Stimulated activated CD8-positive, alpha-beta memory T cell treated with anti-CD3 and anti-CD28 coated beads, Interleukin-2, amount 100 ng/mL, for 1 hour (primary cell): ENCODE measurements around the gene SESN1.

Experiments used
- DNase-seq, 2 donors: peaks; one replicate each; pipeline ENCODE4 v3.0.0-alpha.2; 2020; ENCODE audit warnings: low read depth in 2 of 2

The SESN1 gene

DNA sequence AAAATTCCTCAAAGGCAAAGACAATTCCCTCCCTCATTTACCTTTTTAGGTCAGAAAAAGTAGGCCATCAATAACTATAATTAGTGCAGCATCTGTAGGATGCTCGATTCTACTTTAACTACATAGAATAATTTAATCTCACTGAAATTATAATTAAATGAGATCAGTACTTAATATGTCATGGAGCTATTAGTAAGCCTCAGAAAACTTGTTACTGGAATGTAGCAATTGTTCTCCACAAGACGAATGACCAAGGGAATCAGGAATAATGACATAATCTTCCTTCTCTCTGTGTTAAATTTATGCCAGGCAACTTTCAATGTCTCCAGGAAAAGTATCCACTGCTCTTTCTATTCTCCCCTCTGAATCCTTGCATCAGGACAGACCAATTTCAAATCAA is 34.1 kb downstream of the SESN1 start:
- DNase-seq: no peak

DNA sequence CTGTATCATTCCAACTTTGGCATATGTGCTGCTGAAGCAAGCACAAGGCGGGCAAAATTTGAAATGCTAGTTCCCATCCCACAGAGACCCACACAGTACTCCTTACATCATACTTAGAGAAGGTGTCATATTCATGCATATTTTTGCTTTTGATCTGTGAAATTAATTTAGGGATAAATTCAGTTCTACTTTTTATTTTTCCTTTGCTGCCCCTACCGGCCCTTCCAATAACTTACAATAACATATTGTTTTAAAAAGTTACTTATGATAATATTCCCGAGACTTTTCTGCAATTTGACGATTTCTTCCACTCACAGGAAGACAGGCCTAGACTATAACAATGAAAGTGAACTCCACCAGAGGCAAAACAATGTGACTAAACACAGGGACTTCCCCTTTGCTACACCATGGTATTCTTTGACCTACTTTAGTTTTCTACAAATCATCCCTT is 35.0 kb downstream of the SESN1 start:
- DNase-seq: no peak

DNA sequence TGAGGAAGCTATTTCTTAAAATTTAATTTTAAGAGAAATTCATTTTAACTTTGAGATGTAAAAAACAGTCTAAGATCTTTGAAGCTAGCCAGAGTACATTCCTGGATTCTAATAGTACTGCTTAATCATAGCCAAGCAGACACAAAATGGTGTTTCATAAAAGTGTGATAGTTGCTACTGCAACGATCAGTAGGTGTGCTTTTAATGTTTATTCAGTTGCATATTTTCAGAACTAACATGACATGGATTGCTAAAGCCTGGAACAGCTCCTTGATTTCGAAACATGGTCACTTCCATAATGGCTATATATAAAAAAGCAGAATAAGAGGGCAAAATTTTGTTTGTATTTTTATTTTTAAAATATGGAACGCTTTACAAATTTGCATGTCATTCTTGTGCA is 35.5 kb downstream of the SESN1 start:
- no peak for DNase-seq

DNA sequence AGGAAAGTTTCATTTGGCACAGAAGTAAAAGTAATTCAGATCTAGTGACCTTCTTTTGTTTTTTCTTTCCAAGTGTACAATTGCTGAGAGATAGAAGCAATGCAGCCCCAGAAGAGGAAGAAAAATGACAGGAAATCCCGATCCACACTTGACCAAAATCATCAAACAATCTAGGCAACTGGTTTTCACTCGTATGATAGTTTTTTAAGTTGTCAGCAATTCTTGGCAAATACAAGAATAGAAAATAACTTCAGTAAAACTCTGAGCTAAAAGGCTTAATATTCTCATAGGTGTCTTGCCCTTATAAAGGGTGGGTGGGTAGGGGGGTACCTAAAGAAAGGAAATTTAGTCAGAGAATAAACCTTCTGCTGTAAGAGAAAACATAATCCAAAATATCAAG is 36.0 kb downstream of the SESN1 start:
- no peak for DNase-seq

DNA sequence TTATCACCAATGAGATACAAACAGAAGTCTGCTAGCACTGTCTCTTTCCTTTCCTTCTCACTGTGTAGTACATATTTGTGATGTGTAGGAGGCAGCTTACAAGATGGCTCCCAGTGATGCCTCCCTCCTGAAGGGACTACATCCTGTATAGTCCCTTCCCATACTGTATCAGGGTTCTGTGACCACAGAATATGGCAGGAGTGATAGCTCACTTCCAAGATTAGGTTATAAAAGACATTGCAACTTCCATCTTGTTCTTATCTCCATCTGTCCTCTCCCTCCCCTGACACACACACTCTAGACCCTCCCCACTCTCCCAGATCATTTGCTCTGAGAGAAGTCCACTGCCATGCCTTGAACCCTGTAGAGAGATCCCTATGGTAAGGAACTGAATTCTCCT is 38.0 kb downstream of the SESN1 start:
- DNase-seq: no peak

DNA sequence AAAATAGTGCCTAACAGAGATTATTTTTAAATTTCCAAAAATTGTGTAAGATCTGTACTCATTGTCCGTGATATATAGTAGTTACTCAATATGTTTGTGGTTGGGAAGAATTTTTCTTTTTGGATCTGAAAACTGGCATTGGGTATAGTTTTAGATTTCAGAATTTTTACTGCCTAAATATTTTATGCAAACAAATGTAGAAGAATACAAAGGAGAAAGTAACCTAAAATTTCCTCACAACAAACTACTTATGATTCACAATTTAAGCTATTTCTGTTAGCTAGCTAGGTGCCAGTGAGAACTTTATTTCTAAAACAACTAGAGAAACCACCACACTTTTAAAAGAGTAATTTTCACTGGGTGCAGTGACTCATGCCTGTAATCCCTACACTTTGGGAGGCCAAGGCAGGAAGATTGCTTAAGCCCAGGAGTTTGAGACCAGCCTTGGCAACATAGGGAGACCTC is 38.8 kb downstream of the SESN1 start:
- DNase-seq: no peak

DNA sequence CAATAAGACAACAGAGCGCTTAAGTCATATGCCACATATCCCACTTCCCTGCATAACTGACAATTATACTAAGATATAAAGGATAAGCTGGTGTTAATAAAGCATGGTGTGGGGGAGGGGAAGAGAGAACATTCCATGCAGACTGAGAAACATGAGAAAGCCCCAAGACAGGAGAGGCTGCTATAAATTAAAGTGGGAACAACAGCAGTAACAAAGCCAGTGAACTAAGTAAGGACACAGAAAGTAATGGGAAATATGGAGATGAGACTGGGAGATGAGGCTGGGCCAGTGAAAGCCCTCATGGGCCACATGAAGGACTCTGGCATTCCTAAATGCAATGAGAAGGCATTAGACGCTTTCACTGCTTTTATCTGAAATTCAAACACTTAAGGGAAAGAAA is 41.3 kb downstream of the SESN1 start:
- no peak for DNase-seq

DNA sequence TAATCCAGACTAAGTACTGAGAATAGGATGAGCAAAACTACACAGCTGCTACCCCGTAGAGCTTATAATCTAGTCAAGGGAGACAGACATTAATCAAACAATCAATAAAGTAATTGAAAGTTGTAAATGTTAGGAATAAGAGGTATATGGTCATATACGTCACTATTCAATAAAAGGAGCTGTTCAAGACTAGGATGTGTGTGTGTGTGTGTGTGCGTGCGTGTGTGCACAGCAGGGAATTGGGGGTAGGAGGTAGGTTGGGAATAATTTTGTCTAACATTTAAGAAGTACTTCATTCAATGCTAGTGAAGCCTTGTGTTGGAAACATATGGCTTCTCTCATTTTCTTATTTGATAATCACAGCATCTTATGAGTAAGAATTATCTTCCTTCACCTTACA is 41.8 kb downstream of the SESN1 start:
- no peak for DNase-seq

DNA sequence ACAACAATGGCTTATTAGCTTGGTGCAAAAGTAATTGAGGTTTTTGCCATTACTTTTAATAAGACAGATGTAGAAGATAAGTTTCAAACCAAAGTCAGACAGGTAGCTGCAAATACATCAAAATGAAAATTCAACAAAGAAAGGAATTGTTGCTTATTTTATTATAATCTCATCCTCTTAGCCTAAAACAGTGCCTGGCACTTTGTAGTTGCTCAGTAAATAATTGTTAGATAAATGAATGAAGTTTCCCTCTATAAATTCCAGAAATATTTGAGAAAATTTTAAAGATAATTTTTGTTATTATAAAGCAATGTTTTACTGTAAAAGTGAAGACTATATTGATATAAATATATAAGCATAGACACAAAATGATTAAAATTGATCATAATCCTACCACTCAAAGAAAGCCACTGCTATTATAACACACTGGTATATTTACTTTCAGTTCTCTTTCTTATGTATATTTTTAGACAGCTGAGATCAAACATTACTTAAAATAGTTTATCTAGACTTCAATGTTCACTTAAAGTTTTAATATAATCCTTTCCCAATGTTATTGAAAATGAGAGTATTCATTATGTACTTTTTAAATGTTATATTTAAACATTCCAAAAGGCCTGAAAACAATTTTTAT is 42.5 kb downstream of the SESN1 start:
- no peak for DNase-seq

DNA sequence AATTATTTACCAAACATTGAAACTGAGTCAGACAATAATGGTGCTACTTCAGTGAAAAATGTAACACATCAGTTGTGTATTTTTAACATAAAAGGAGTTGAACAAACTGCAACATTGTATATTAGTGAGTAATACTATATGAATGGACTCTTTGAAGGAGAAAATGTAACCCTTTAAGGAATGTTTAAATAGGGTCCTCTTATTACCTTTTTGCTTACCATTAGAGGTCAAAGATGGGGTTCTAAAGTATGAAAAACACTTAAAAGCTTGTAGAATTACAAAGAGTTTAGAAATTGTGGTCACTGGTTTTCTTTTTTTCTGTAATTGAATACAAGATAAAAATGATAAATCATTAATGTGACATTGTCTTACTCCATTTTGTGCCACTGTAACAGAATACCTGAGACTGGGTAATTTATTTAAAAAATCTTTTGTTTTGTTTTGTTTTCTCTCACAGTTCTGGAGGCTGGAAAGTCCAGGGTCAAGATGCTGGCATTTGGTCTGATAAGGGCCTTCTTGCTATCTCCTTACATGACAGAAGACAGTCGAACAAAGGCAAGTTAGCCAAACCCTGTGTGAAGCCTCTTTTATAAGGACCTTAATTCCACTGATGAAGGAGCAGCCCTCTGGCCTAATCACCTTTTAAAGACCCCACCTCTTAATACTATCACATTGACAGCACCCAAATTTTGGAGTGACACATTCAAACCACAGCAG is 43.2 kb downstream of the SESN1 start:
- no peak for DNase-seq

DNA sequence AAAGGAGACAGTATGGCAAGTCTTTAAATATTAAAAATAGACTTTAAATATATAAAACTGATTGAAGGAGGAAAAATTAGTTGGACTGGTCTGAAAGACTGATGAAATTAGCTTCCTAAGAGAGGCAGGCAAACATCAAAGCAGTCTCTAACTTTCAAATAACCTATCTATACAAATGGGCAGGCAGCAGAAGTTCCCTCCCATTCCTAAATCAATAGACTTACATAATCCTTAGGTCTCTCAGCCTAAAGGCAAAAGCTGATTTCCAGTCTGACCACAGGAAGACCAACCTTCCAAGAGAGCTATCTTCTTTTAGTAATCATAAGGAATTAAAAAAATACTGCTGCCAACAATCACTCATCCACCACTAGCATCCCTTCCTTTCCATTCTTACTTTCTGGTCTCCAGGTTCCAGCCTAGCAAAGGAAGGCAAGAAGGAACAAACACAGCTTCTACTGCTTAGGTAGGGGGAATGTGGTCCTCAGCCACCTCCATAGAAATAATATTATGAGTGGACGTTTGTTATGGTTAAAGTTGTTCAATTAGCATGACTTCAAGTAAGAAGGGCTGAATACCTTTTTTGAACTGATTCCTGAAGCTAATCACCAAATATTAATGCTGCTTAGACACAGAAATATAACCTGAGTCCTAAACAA is 44.1 kb downstream of the SESN1 start:
- DNase-seq: no peak

DNA sequence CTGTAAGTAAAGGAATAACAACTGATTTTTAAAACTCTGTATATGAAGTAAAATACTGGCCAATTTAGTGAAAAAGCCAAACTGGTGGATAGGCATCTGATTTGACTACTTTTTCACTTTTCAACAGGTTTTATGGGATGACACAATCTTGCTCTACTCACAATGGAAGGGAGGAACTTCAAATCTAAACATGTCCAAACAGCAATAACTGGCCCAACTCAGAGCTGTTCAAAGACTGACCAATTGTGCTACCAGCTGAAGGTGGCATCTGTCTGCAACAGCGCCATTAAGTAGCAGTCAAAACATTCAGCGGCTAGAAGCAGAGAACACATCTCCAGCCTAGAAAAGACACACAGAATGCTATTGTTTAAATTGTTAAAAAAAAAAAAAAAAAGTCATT is 44.6 kb downstream of the SESN1 start:
- DNase-seq: no peak

DNA sequence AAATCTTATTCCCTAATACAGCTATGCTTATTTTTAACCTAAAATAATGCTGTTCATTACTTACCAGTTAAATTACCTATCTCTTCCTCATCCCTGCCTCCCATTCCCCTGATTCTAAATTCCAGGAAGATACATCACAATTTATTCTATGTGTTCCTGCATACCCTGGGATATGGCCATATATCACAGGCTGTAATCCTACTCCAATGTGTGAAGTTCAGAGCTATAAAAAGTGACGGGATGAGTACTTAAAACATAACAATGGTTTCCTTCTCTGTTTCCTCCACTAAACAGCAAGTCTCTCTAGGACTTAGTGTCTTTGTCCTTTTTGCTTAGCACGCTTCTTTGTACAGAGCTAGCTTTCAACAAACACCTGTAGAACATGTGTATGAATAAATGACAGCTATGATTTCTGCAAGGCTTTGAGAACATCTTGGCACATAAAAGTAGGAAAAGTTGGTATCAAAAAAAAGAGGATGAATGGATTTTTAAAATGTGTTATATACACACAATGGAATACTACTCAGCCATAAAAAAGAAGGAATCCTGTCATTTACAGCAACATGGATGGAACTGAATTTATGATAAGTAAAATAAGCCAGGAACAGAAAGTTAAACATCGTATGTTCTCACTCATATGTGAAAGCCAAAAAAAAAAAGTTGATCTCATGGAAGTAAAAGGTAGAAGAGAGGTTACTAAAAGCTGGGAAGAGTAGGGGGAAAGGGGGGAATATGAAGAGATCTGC is 45.8 kb downstream of the SESN1 start:
- DNase-seq: no peak

DNA sequence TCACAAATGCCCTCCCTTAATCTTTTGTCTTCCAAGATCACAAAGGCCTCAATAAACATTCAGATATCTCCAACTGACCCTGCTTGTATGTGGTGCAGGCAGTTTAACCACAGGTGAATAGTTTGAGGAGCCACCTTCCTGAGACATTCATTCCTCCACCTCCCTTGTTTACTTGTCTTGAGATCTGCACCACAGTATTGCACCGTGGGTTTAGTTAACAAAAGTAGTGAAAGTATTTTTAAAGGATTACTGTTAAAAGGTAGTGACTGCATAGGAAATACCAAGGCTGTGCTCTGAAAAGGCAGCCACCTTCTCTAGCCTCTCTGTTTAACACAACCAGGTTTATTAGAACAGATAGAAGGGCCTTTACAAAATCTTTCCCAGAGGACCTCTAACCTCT is 46.5 kb downstream of the SESN1 start:
- no peak for DNase-seq

DNA sequence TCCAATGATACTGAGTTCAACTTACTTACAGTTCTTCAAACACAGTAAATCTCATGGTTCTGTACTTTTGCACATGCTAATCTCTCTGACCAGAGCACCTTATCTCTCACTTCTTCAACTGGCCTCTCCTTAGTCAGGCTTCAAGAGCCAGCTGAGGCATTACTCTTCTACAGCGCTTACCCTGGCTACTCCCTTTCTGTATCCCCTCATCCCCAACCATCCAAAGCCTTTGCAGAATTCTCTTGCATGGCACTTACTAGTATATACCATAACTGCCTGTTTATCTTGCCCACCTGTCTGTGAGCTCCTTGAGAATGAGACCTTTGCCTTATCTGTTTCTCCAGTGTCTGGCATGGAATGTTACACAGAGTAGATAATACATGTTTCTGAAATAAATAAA is 49.2 kb downstream of the SESN1 start:
- no peak for DNase-seq

DNA sequence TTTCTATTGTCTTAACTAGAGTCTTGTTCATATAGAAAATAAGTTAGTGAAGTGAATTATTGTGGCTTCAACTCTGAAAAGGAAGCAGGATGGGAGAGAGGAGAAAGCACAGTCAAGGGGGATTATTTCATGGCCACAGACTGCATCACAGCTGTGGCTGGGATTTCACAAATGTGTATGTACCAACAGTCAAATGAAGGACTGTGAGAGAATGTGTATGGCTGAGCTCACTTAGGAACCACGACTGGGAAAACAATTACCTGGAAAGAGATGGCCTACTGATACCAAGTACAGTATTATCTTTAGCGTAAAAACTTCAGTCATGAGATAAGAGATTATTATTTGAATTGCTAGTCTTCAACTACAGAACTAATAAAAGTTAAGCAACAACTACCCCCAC is 54.9 kb downstream of the SESN1 start:
- DNase-seq: no peak

DNA sequence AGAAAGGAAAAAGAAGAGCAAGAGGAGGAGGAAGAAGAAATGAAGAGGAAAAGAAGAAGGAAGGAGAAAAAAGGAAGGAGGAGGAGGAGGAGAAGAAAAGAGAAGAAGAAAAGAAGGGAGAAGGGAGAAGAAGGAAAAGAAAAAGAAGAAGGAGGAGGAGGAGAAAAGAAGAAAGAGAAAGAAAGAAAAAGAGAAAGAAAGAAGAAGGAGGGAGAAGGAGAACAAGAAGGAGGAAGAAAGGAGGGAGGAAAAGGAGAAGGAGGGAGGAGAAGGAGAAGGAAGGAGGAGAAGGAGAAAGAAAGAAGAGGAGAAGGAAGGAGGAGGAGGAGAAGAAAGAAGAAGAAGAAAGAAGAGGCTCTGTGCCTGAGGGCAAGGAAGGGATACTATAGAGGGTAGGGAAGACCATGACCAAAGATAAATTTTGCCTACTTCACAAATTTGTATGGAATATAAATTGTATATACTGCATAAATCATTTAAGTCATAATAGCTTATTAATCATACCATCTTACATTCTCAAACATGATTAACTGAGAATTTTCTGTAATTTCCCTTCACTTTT is 55.7 kb downstream of the SESN1 start:
- no peak for DNase-seq

DNA sequence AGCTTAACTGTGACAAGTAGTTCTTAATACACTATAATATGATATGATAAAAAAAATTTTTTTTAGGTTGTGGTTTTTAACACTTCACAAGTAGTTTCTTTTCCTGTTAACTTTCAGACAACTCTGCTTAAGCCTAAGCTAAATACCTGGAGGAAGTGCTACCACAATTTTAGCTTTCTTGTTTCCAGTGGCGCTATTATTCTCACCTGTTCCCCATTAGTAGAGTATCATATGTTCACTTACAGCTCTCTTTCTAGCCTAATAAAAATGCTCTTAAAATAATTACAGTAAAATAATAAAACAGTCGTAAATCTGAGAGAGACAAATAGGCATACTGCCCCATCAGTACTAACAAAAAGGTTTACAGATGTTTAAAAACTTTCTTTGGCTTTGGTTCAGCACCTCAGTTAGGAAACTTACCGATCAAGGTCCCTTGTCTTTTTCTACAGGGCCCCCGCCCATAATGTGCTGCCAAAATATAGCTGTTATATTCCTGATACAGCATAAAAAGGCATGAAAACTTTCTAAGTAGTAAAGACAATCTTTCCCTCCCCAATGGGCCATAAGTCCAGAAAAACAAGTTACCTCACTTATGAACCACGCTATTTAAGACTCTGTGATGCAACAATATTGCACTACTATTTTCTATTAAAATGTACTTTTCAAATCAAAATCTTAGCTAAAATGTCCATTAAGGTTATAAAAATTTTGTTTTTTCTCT is 57.9 kb downstream of the SESN1 start:
- no peak for DNase-seq

DNA sequence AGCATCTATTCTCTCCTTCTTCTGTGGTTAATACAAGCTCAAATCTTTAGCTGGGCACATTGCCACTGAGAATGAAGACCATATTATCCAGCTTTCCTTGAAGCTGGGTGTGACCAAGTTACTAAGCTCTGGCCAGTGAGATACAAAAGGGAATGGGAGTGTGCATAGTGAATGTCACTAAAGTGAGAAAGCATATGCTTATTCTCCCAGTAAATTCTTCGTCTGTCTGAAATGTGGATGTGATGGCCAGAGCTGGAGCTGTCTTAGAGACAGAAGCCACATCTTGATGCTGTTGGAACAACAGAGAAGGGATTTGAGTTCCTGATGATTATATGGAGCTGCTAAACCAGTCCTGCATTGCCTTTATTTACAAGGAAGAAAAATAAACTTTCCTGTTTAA is 60.1 kb downstream of the SESN1 start:
- DNase-seq: no peak

DNA sequence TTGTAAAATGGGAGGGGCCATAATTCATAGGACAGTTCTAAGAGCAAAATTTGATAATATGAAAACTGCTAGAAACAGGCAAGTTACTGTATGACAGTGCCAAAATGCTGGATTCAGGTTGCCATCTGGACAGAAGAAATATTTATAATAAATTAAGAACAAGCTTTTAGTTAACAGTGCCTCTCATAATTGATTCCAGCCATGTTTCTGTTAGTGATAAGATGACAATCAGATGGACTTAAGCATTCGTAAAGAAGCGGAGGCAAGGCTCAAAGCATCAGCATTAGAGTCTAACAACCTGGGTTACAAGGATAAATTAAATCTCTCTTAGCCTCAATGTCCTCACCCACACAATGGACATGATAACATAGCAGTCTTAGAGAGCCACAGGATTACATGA is 61.0 kb downstream of the SESN1 start:
- no peak for DNase-seq

DNA sequence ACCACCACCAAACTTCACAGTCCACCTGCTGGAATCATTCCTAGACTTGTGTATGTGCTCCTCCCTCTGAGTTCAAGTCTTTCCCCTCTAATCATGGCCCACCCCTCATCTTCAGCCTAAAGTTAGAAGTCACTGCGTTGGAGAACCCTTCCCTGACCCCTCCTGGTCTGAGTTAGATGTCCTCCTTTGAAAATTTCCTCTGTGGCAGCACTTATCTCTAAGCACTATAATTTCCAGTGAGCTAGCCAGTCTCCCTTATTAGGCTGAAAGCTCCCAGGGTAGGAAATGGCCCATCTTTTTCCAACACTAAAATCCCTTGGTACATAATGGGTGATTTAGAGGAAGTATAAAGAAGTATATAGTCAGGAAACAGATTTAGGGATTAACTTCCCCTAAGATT is 63.2 kb downstream of the SESN1 start:
- no peak for DNase-seq
